ENCODE data around the gene FKBP7. TPM values are rescaled to one million over a fixed set of nuclear protein-coding genes. Genes with fewer than 3 reads are reported as not detected.

Gene FKBP7
- total and polyA plus RNA-seq, 2 of the 13 experiments (the other 11 are each of a cell fraction or from before 2014, with no cell fraction given) = 12.4 to 14.8 TPM

DNA sequence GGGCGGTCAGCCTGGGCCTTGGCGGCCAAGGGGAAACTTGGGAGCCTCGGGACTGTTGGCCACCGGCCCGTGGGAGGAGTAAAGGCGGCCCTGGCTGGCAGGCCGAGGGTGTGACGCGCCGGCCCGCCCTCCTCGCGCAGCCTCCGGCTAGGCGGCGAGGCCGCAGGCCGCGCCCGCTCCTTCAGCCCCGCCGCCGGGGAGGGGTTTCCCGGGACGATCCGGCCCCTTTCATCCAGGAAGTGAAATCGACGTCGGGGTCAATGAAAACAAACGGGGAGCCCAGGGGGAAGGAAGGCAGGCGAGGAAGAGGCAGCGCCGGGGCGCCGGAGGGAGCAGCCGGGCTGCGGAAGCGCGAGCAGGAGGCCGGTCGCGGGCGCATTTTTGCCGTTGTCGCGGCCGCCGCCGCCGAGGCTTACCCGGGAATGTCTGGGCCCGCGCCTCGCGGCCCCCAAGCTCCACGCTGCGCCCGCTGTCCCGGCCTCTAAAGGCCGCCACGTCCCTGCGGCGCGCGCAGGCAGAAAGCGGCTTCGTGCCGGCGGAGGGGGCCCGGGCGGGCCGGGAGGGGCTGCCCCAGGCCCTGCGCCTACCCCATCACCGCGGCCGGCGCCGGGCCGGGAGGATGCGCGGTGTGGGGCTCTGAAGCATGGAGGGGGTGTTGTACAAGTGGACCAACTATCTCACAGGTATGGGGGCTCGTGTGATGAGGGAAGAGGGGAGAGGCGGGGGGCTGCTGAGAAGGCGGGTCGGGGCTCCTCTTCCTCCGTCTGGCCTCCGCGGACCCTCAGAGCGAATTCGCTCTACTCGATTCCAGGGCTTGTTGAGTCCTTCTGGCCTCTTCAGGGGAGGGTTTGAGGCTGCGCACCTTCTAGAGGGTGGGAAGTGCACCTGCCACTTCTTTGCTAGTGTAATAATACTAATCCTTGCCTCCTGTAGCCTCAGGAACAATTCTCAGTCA, 2.1 kb upstream of the FKBP7 start, which contains the start of gene PLEKHA3 (continued):
- TF ChIP-seq ZNF709 (CRISPR knock-in tag; IDR thresholded peaks at IDR 0.05) (peak; percentile 97), RBM39 (IDR thresholded peaks at IDR 0.05; ENCODE audit: low read depth, low read length, poor library complexity, severe bottlenecking) (peak; percentile 93), MTA1 (CRISPR knock-in tag; IDR thresholded peaks at IDR 0.05; ENCODE audit: borderline replicate concordance) (0 out of 2 replicates have a peak, but pooled peaks have one; percentile 30), PCBP1 (IDR thresholded peaks at IDR 0.05; ENCODE audit: borderline replicate concordance, low read depth, low read length) (no peak), ZNF768 (CRISPR knock-in tag; IDR thresholded peaks at IDR 0.05) (0 out of 2 replicates have a peak, but pooled peaks have one; percentile 7), ZNF552 (CRISPR knock-in tag; IDR thresholded peaks at IDR 0.05; ENCODE audit: borderline replicate concordance) (no peak), HNRNPUL1 (IDR thresholded peaks at IDR 0.05; ENCODE audit: low read depth, low read length) (peak; percentile 47; the same call in 1 of the 2 replicates)
- TF ChIP-seq, protein P1, sequence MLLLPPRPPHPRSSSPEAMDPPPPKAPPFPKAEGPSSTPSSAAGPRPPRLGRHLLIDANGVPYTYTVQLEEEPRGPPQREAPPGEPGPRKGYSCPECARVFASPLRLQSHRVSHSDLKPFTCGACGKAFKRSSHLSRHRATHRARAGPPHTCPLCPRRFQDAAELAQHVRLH (CRISPR knock-in tag; IDR thresholded peaks at IDR 0.05; ENCODE audit: borderline replicate concordance, low read depth) = 0 out of 2 replicates have a peak, but pooled peaks have one; percentile 69
- TF ChIP-seq, protein P2, sequence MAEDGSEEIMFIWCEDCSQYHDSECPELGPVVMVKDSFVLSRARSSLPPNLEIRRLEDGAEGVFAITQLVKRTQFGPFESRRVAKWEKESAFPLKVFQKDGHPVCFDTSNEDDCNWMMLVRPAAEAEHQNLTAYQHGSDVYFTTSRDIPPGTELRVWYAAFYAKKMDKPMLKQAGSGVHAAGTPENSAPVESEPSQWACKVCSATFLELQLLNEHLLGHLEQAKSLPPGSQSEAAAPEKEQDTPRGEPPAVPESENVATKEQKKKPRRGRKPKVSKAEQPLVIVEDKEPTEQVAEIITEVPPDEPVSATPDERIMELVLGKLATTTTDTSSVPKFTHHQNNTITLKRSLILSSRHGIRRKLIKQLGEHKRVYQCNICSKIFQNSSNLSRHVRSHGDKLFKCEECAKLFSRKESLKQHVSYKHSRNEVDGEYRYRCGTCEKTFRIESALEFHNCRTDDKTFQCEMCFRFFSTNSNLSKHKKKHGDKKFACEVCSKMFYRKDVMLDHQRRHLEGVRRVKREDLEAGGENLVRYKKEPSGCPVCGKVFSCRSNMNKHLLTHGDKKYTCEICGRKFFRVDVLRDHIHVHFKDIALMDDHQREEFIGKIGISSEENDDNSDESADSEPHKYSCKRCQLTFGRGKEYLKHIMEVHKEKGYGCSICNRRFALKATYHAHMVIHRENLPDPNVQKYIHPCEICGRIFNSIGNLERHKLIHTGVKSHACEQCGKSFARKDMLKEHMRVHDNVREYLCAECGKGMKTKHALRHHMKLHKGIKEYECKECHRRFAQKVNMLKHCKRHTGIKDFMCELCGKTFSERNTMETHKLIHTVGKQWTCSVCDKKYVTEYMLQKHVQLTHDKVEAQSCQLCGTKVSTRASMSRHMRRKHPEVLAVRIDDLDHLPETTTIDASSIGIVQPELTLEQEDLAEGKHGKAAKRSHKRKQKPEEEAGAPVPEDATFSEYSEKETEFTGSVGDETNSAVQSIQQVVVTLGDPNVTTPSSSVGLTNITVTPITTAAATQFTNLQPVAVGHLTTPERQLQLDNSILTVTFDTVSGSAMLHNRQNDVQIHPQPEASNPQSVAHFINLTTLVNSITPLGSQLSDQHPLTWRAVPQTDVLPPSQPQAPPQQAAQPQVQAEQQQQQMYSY (CRISPR knock-in tag; IDR thresholded peaks at IDR 0.05) = peak; percentile 41; the same call in 1 of the 2 replicates
- TF ChIP-seq, protein P3, sequence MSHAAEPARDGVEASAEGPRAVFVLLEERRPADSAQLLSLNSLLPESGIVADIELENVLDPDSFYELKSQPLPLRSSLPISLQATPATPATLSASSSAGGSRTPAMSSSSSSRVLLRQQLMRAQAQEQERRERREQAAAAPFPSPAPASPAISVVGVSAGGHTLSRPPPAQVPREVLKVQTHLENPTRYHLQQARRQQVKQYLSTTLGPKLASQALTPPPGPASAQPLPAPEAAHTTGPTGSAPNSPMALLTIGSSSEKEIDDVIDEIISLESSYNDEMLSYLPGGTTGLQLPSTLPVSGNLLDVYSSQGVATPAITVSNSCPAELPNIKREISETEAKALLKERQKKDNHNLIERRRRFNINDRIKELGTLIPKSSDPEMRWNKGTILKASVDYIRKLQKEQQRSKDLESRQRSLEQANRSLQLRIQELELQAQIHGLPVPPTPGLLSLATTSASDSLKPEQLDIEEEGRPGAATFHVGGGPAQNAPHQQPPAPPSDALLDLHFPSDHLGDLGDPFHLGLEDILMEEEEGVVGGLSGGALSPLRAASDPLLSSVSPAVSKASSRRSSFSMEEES (CRISPR knock-in tag; IDR thresholded peaks at IDR 0.05) = peak; percentile 60; the same call in 1 of the 2 replicates
- TF ChIP-seq, protein P4, sequence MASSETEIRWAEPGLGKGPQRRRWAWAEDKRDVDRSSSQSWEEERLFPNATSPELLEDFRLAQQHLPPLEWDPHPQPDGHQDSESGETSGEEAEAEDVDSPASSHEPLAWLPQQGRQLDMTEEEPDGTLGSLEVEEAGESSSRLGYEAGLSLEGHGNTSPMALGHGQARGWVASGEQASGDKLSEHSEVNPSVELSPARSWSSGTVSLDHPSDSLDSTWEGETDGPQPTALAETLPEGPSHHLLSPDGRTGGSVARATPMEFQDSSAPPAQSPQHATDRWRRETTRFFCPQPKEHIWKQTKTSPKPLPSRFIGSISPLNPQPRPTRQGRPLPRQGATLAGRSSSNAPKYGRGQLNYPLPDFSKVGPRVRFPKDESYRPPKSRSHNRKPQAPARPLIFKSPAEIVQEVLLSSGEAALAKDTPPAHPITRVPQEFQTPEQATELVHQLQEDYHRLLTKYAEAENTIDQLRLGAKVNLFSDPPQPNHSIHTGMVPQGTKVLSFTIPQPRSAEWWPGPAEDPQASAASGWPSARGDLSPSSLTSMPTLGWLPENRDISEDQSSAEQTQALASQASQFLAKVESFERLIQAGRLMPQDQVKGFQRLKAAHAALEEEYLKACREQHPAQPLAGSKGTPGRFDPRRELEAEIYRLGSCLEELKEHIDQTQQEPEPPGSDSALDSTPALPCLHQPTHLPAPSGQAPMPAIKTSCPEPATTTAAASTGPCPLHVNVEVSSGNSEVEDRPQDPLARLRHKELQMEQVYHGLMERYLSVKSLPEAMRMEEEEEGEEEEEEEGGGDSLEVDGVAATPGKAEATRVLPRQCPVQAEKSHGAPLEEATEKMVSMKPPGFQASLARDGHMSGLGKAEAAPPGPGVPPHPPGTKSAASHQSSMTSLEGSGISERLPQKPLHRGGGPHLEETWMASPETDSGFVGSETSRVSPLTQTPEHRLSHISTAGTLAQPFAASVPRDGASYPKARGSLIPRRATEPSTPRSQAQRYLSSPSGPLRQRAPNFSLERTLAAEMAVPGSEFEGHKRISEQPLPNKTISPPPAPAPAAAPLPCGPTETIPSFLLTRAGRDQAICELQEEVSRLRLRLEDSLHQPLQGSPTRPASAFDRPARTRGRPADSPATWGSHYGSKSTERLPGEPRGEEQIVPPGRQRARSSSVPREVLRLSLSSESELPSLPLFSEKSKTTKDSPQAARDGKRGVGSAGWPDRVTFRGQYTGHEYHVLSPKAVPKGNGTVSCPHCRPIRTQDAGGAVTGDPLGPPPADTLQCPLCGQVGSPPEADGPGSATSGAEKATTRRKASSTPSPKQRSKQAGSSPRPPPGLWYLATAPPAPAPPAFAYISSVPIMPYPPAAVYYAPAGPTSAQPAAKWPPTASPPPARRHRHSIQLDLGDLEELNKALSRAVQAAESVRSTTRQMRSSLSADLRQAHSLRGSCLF (CRISPR knock-in tag; IDR thresholded peaks at IDR 0.05; ENCODE audit: borderline replicate concordance) = peak; percentile 47; the same call in 1 of the 2 replicates
- TF ChIP-seq, protein P5, sequence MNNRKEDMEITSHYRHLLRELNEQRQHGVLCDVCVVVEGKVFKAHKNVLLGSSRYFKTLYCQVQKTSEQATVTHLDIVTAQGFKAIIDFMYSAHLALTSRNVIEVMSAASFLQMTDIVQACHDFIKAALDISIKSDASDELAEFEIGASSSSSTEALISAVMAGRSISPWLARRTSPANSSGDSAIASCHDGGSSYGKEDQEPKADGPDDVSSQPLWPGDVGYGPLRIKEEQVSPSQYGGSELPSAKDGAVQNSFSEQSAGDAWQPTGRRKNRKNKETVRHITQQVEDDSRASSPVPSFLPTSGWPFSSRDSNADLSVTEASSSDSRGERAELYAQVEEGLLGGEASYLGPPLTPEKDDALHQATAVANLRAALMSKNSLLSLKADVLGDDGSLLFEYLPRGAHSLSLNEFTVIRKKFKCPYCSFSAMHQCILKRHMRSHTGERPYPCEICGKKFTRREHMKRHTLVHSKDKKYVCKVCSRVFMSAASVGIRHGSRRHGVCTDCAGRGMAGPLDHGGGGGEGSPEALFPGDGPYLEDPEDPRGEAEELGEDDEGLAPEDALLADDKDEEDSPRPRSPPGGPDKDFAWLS (CRISPR knock-in tag; IDR thresholded peaks at IDR 0.05; ENCODE audit: borderline replicate concordance) = no peak
